ENCODE measurements around the gene EMP2.

GRCh38 chr16:10552998-10553491, 27.4 kb downstream of the EMP2 start:
- TF ChIP-seq CTCF (IDR thresholded peaks at IDR 0.05; ENCODE audit: low read depth, low read length, poor library complexity, severe bottlenecking), result no peak
- TF ChIP-seq EZH2phosphoT487 (IDR thresholded peaks at IDR 0.05; ENCODE audit: borderline replicate concordance, low read length), result no peak
